ENCODE measurements around the gene ANO4. TPM values are rescaled to one million over a fixed set of nuclear protein-coding genes. Genes with fewer than 3 reads are reported as not detected.

The ANO4 gene
- total RNA-seq, 1 donor from 2014 or later, result not detected

- intact Hi-C loops (cut with micrococcal nuclease), result no loop called here
- ChIA-PET CTCF (no interaction called here), POLR2A (no interaction called here)
- no peaks in the 10 kb centered on the region for H3K4me1 Mint-ChIP-seq
- H3K36me3 Mint-ChIP-seq (ENCODE audit: low read depth), result no peaks in the 10 kb centered on the region
- DNase-seq (no peak), ATAC-seq (ENCODE audit: low read depth) (no peak)
- no peak overlapping the region for H3K27ac Mint-ChIP-seq
- H3K9me3 Mint-ChIP-seq, result peaks cover 12% of the 10 kb centered on the region
- H3K27me3 Mint-ChIP-seq, result peaks cover 4% of the 10 kb centered on the region
- TF ChIP-seq CTCF (IDR thresholded peaks at IDR 0.05), result no peak
- H3K4me3 Mint-ChIP-seq, result no peak overlapping the region
Observed at GRCh38 chr12:100875156-100875555, 80.6 kb downstream of the ANO4 start.

- peaks cover 12% of the 10 kb centered on the region for H3K9me3 Mint-ChIP-seq
- no peak for TF ChIP-seq CTCF (IDR thresholded peaks at IDR 0.05)
- H3K4me1 Mint-ChIP-seq, result no peaks in the 10 kb centered on the region
- ATAC-seq (ENCODE audit: low read depth) (no peak), DNase-seq (no peak)
- intact Hi-C loops (cut with micrococcal nuclease), result no loop called here
- POLR2A ChIA-PET, result no interaction called here
- no peaks in the 10 kb centered on the region for H3K36me3 Mint-ChIP-seq (ENCODE audit: low read depth)
- no peak overlapping the region for H3K27ac Mint-ChIP-seq
- CTCF ChIA-PET, result no interaction called here
- H3K27me3 Mint-ChIP-seq, result peaks cover 4% of the 10 kb centered on the region
- no peak overlapping the region for H3K4me3 Mint-ChIP-seq
Observed at GRCh38 chr12:100875771-100876170, 81.2 kb downstream of the ANO4 start.

- DNase-seq (no peak), ATAC-seq (ENCODE audit: low read depth) (no peak)
- no peak overlapping the region for H3K4me3 Mint-ChIP-seq
- POLR2A ChIA-PET, result no interaction called here
- H3K27ac Mint-ChIP-seq, result no peak overlapping the region
- peaks cover 12% of the 10 kb centered on the region for H3K9me3 Mint-ChIP-seq
- H3K4me1 Mint-ChIP-seq, result no peaks in the 10 kb centered on the region
- no peaks in the 10 kb centered on the region for H3K36me3 Mint-ChIP-seq (ENCODE audit: low read depth)
- TF ChIP-seq CTCF (IDR thresholded peaks at IDR 0.05), result no peak
- peaks cover 2% of the 10 kb centered on the region for H3K27me3 Mint-ChIP-seq
- intact Hi-C loops (cut with micrococcal nuclease), result no loop called here
- CTCF ChIA-PET, result no interaction called here
Observed at GRCh38 chr12:100877776-100878175, 83.2 kb downstream of the ANO4 start.

GRCh38 chr12:100895192-100895591 is 100.6 kb downstream of the ANO4 start:
- H3K4me3 Mint-ChIP-seq, result no peak overlapping the region
- intact Hi-C loops (cut with micrococcal nuclease), result no loop called here
- TF ChIP-seq CTCF (IDR thresholded peaks at IDR 0.05), result no peak
- POLR2A ChIA-PET, result no interaction called here
- no peaks in the 10 kb centered on the region for H3K9me3 Mint-ChIP-seq
- no peaks in the 10 kb centered on the region for H3K4me1 Mint-ChIP-seq
- CTCF ChIA-PET, result no interaction called here
- no peaks in the 10 kb centered on the region for H3K27me3 Mint-ChIP-seq
- ATAC-seq (ENCODE audit: low read depth) (no peak), DNase-seq (no peak)
- H3K36me3 Mint-ChIP-seq (ENCODE audit: low read depth), result no peaks in the 10 kb centered on the region
- H3K27ac Mint-ChIP-seq, result no peak overlapping the region

GRCh38 chr12:100896192-100896591 is 101.6 kb downstream of the ANO4 start:
- intact Hi-C loops (cut with micrococcal nuclease), result no loop called here
- no peak for DNase-seq
- H3K27me3 Mint-ChIP-seq, result no peaks in the 10 kb centered on the region
- no peaks in the 10 kb centered on the region for H3K36me3 Mint-ChIP-seq (ENCODE audit: low read depth)
- CTCF ChIA-PET, result no interaction called here
- H3K4me3 Mint-ChIP-seq, result no peak overlapping the region
- TF ChIP-seq CTCF (IDR thresholded peaks at IDR 0.05), result no peak
- no peak for ATAC-seq (ENCODE audit: low read depth)
- no peaks in the 10 kb centered on the region for H3K9me3 Mint-ChIP-seq
- no peaks in the 10 kb centered on the region for H3K4me1 Mint-ChIP-seq
- no peak overlapping the region for H3K27ac Mint-ChIP-seq
- POLR2A ChIA-PET, result no interaction called here

All from activated B cell treated with CpG ODN at 0.5 μM for 24 hours (primary cell).